GM20431 (cell line): Measurements from ENCODE around the gene TAF4B.
"Not testable (repeated sequence)": the region's sequence is repeated elsewhere in the genome, so short reads cannot be mapped to it uniquely, and the experiment has no call there.

Source experiments
- in situ Hi-C: fragments of 300-500 bp; cut with MseI, MboI; formaldehyde crosslinking; loops from one replicate; pipeline ENCODE4 v1.15.0; 2020; ENCODE audit warnings: low sequenced_read_pairs; ENCODE audit not compliant: unreplicated experiment

The TAF4B gene

DNA sequence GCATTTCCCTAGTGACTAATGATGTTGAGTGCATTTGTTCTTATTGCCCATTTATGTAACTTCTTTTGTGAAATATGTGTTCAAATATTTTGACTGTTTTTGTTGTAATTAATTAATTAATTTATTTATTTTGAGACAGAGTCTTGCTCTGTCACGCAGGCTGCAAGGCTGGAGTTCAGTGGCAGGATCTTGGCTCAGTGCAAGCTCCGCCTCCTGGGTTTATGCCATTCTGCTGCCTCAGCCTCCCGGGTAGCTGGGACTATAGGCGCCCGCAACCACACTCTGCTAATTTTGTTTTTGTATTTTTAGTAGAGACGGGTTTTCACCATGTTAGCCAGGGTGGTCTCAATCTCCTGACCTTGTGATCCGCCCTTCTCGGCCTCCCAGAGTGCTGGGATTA, 71.9 kb downstream of the TAF4B start:
- in situ Hi-C loops = no loop called here

DNA sequence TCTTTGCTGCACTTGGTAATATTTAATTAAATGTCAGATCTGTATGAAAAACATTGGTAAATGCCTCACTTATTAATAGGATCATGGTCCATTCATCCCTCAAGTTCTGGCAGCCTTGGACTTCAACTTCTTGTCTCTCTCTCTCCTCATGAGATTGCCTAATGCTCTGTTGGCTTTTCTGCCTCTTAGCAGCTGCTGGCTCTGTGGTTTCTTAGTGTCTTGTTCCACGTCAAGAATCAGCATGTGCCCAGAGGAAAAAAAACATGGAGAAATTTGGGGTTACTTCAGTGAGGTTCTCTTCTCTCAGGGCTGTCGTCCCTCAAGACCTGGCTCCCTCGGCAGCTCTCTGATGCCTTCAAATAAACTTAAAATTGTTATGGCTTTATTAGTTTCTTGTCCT, 75.4 kb downstream of the TAF4B start:
- in situ Hi-C loops = no loop called here

DNA sequence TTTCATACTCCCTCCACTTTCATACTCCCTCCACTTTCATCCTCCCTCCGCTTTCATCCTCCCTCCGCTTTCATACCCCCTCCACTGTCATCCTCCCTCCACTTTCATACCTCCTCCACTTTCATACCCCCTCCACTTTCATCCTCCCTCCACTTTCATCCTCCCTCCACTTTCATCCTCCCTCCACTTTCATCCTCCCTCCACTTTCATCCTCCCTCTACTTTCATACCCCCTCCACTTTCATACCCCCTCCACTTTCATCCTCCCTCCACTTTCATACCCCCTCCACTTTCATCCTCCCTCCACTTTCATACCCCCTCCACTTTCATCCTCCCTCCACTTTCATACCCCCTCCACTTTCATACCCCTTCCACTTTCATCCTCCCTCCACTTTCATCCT, 77.0 kb downstream of the TAF4B start:
- in situ Hi-C loops = not testable (repeated sequence)

DNA sequence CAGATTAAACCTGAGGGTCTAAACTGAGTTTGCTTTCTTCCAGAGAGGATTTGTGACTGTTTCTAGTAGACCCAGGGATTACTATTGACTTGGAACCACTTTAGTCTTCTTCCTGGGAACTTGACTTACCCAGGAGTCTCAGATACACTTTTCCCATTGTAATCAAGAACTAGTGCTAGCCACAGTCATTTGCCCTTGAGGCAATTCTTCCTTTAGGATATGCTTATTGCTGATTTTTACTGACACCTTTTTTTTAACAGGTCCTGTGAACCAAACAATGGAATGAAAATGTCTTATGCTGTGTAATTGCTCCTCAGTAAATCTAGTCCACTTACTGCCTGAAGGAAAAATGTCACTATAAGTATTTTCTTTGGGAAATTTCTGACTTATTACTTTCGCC, 78.3 kb downstream of the TAF4B start:
- in situ Hi-C loops = no loop called here

DNA sequence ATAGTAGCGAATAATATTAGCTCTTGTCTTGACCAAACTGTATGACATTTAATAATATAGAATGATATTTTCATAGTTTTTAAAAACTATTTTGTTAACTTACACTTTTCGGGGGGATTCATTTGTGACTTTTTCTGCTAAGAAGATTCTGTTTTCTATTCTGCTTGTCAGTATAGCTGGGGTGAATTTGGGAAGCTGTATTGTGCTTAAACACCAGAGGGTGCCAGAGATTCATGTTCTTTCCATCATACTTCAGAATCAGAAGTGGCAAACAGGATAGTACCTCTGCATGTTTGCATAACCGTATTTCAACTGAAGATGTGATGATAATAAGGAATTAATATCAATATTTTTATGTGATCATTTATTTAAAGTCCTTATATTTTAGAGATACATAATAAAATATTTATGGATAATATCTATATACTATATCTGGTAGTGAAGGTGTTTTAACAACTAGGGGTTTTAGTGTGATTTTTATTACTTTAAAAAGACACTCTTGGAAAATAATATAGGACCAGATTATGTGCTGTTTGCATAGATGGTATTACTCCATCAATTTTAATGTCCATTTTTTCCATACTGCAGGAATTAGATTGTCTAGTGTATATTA, 81.0 kb downstream of the TAF4B start:
- in situ Hi-C loops = no loop called here

DNA sequence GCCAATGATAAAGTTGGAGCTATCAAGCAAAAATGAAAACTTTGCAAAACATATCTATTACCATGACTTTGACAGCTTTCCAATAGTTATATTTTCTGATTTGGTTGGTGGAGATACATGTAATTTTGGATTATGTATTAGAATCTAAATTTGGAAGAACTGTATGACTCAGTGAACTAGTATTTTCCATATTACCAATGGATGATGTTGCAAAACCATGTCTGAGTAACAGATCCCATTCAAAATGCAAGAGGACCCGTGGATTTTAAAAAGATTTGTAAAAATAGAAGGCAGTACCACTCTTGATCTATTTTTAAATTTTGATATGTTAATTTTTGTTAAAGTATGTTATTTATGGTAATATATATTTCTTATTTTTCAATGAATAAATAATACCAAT, 83.0 kb downstream of the TAF4B start:
- in situ Hi-C loops = no loop called here

DNA sequence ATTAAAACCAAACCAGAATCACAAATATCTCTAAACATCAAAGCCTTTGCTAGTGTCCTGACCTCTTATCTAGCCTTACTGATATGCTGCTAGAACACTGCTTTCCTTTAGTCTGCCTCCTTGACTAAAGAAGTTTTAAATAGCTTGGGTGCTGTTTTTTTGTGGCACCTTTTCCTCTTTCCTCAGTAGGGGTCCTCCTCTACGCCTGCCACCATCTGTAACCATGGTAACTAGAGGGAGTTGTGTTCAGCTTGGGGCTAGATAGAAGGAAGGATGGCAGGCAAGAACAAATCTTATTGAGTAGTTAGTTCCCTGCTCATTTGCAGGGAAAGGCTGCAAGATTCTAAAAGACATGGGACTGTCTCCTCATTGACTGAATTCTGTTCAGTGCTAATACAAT, 86.0 kb downstream of the TAF4B start:
- in situ Hi-C loops = no loop called here

DNA sequence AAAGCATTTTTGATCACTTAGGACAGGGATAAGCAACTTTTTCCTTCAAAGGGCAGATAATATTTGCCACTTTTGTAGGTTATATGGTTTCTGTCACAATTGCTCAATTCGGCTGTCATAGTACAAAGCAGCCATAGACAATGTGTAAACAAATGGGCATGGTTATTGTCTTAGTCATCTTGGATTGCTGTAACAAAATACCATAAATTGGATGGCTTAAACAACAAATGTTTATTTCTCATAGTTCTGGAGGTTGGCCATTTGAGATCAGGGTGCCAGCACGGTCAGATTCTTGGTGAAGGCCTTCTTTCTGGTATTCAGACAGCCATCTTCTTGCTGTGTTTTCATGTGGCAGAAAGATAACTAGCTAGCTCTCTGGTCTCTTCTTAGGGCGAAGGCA, 91.2 kb downstream of the TAF4B start:
- in situ Hi-C loops = no loop called here

DNA sequence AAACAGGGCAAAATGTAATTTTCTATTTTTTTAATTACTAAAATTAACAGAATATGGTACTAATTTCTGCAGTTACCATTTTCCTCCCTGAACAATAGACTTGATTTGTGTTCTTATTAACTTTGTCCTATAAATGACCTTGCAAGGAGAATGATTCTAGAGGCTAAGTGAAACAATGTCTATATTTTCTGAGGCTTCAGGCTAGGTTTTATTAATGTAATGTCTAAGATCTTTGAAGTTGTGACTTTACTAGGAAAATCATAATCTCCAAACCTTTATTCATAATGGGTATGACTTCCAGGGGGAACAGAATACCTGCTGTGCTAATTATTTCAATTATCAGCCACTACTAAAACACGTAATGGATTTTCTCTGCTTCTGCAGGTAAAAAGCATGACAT, 94.4 kb downstream of the TAF4B start:
- in situ Hi-C loops = no loop called here

DNA sequence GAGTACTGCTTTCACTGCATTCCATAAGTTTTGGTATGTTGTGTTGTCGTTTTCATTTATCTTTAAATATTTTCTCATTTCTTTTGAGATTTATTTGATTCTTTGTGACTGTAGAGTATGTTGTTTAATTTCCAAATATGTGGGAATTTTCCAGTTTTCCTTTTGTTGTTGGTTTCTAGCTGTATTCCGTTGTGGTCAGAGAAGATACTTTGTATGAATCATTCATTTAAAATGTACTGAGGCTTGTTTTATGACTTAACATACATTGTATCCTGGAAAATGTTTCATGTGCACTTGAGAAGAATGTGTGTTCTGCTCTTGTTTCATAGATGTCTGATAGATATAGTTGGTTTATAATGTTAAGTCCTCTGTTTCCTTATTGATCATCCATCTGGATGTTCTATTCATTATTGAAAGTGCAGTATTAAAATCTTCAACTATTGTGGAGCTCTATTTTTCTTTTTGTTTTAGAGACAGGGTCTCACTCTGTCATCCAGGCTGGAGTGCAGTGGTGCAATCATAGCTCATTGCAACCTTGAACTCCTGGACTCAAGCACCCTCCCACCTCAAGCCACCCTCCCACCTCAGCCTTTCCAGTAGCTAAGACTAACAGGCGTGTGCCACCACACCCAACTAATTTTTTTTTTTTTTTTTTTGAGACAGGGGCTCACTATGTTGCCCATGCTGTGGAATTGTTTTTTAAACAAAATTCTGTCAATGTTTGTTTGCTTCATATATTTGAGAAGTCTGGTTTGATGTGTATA, 96.8 kb downstream of the TAF4B start:
- in situ Hi-C loops = no loop called here

DNA sequence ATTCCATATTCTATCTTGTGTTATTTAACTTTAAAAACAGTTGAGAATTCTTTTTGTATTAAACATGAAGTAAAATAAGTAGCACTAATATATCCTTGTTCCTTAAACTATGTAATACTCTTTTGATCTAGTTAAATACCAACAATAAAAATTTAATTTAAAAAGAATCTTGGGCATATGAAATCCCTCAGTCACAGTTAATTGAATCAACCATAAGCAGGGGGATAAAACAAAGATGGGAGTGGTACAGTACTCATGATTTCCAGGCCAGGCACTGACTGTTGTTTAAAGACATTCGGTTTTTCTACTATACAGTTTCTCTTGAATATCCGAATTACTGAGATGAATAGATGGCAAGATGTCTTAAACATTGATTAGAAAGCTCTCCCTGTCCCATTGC, 99.5 kb downstream of the TAF4B start:
- in situ Hi-C loops = no loop called here

DNA sequence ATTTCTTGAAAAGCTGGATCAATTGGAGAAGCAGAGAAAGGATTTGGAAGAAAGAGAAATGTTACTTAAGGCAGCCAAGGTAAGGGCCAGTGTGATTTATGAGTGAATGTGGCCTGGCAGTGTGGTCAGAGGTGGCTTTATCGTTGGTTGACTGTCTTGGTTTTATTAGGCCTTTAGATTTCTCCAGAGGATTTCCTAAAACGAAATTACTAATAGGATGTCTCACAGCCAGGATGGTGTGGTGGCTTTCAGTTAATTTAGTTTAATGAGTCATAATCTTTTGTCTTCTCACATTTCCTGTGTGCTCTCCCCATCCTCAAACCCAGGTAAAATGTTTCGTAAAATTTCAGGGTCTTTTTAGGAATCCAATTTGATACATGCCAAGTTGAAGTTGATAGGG, 100.8 kb downstream of the TAF4B start:
- in situ Hi-C loops = no loop called here

DNA sequence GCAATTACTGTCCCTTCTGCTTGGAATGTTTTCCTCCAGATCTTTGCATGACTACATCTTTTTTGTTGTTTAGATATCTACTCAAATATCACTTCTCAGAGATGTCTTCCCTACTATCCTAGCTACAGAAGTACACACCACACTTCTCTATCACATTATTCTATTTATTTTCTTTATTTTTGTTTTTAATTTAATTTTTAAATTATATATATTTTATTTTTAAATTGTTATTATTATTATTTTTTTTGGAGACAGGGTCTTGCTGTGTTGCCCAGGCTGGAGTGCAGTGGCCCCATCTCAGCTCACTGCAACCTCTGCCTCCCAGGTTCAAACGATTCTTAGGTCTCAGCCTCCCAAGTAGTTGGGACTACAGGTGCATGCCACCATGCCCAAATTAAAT, 106.7 kb downstream of the TAF4B start:
- in situ Hi-C loops = no loop called here

DNA sequence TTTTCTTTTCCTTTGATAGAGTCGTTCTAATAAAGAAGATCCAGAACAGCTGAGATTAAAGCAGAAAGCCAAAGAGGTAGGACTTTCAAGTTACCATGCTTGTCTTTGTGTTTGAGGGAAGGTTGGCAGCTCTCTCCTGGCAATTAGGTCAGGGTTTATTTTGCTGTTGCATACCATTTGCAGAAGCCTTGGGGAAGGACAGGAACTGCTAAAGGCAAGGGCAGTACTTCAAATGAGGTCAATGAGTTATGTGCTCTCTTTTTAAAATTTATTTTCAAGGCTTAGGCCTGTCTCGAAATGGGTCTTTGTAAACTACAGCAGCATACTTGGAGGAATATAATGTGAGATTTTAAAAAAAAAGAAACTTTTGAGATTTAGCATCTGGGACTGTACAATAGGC, 108.9 kb downstream of the TAF4B start:
- in situ Hi-C loops = no loop called here

DNA sequence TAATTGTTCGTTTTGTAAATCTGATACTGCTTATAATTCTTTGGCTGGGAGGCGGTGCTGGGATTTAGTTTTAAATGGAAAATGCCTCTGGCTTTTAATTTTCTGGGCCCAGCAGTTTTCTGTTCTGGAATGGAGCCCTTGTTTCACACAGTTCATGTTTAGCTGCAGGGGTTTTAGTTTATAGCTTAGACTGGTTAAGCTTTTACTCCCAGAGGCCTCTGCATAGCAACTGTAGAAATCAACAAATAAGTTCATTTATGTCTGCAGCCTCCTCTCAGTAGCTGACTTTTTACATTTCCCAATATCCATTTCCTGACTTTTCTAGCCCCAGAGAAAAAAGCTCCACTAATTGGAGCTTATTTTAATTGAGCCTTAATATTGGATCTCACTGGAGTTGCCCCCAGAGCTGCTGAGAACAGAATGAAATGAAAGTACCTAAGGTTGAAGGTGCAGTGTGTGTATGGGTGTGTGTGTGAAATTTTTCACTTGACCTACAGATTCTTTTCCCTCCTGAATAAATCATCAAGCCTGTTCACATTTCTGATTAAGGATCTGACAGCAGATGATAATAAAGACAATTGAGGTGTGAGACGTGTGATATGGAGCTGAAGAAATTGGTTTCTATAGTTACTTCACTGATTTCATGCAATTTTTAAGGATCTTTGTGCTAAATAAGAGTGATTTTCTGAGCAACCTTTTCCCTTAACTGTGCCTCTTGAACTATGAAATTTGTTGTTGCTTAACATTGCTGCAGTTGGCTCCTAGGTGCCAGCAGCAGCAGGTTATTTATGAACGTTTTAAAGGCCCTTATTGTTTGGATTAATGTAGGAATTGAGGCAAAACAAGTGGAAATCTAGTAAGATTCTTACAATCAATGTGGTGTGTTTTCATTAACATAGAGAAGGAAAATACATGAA, 109.6 kb downstream of the TAF4B start:
- in situ Hi-C loops = no loop called here

DNA sequence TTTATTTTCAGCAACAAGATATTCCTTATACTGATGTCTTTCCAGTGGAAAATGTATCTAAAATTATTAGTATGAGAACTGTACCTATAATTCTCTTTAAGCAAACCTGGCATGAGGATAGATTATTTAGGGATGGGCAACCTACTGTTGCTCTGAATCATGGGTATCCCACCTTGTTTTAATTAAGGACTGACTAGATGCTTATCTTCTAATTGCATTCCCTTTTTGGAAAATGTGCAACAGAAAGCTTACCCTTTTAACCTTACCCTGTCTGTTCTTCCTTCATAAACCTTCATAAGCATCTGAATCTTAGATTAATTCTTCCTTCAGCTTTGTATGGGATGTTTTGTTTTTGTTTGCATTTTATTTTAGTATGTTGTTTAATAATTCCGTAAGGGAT, 110.3 kb downstream of the TAF4B start:
- in situ Hi-C loops = no loop called here

DNA sequence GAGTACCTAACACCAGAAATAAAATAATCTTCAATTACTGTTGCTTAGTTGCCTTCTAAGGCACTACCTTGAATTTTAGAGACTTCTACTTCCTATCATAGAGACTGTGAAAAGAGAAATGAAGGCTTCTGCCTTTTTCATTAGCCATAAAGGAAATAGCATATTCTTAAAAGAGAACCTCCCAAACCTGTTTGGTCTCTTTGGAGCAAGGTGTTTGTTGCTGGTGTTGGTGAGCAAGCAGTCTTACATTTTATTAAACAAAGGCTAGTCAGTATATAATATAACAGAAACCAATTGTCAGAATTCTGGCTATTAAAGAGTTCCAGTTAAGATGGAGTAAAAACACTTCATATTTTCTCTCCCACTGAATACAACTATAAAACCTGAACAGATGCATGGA, 116.4 kb downstream of the TAF4B start:
- in situ Hi-C loops = no loop called here

DNA sequence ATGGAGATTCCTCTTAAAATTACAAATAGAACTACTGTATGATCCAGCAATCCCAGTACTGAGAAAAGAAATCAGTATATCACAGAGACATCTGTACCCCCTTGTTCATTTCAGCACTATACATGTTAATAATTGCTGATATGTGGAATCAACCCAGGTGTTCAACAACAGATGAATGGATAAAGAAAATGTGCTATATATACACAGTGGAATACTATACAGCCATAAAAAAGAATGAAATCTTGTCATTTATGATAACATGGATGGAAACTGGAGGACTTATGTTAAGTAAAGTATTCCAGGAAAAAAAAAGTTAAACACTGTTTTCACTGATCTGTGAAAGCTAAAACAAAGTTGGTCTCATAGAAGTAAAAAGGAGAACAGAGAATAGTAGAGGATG, 124.7 kb downstream of the TAF4B start:
- in situ Hi-C loops = no loop called here

DNA sequence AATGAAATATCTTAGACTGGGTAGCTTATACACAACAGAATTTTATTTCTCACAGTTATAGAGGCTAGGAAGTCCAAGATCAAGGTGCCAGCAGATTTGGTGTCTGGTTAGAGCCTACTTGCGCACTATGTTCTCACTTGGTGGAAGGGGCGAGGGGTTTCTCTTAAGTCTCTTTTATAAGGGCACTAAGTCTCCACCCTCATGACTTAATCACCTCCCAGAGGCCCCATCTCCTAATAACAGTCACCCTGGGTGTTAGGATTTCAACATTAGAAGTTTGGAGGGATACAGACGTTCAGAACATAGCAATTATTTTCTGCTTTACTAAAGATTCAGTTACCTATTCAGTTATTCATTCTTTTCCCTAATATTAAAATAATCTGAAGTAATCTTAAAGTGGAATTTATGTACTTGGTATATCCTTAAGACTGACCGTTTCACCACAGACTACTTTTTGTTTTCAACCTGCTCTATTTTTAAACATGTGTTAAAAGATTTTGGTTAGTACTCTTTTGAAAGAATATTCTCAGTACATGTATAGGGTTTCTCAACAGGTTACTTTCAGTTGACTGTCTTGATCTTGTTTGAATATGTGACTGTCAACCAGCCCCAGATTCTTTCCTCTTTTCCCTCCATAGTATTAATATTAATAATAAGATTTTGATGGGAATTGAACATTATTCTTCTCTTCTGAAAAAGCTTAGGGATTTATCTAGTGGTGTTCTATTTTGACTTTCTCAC, 130.0 kb downstream of the TAF4B start:
- in situ Hi-C loops = no loop called here

DNA sequence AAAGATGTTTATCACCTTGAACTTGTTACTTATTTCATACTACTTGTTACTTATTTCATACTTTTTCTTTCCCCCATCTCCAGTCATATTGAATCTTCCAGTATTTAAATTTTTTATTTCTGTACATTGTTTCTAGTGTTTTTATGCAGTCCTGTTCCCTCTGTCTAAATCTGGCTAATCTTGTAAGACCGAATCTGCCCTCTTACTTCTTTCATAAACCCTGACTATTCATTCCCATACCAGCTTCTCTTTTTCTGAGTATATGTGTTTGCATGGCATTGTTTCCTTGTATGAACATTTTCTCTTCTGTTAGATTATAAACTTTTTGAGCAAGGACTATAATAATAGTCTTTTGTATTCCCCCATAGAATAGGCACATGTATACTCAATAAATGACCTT, 131.7 kb downstream of the TAF4B start:
- in situ Hi-C loops = no loop called here
